HepG2 (cell line): ENCODE results near the gene RAB35. TPM values are rescaled to one million over a fixed set of nuclear protein-coding genes. Genes with fewer than 3 reads are reported as not detected.

Experiments
- BRD4 ChIP-seq: sonication (generic); formaldehyde crosslinking; IDR thresholded peaks from 2 replicates; pipeline ENCODE4 v1.4.0; 2020; ENCODE audit warnings: missing genetic modification reagents
- CBX1 ChIP-seq: IDR thresholded peaks from one replicate; pipeline ENCODE4 v1.6.1; 2016; ENCODE audit warnings: antibody characterized with exemption, low read depth
- EP300 ChIP-seq, 3 experiments: sonication (generic) in 1 of 3; formaldehyde crosslinking in 1 of 3; IDR thresholded peaks; 2 replicates each; pipeline versions ENCODE4 v1.5.1 to v1.6.1; 2011 to 2020; ENCODE audit warnings: low read depth in 2 of 3, low read length in 2 of 3, borderline replicate concordance in 1 of 3, improper control_type of control experiment in 1 of 3, mild to moderate bottlenecking in 1 of 3, missing genetic modification reagents in 1 of 3, moderate library complexity in 1 of 3
- HCFC1 ChIP-seq: fragments of 150-350 bp; IDR thresholded peaks from 2 replicates; pipeline ENCODE4 v1.6.1; 2014; ENCODE audit warnings: low read depth, low read length
- KDM5B ChIP-seq: sonication (generic); formaldehyde crosslinking; IDR thresholded peaks from 2 replicates; pipeline ENCODE4 v1.4.0; 2020; ENCODE audit warnings: missing genetic modification reagents, mild to moderate bottlenecking, borderline replicate concordance
- MXI1 ChIP-seq: IDR thresholded peaks from 3 replicates; pipeline ENCODE4 v1.6.1; 2012; ENCODE audit warnings: low read depth, low read length, inconsistent platforms, borderline replicate concordance
- NAIF1 ChIP-seq: sonication (generic); formaldehyde crosslinking; IDR thresholded peaks from 2 replicates; pipeline ENCODE4 v1.5.0; 2020; ENCODE audit warnings: mild to moderate bottlenecking, missing genetic modification reagents, borderline replicate concordance
- NFATC3 ChIP-seq: sonication (generic); formaldehyde crosslinking; IDR thresholded peaks from 2 replicates; pipeline ENCODE4 v1.5.1; 2020; ENCODE audit warnings: mild to moderate bottlenecking, missing genetic modification reagents
- NRL ChIP-seq: sonication (generic); formaldehyde crosslinking; IDR thresholded peaks from 2 replicates; pipeline ENCODE4 v1.5.0; 2020; ENCODE audit warnings: missing genetic modification reagents, mild to moderate bottlenecking, moderate library complexity, borderline replicate concordance
- PHF5A ChIP-seq: IDR thresholded peaks from one replicate; pipeline ENCODE4 v1.6.1; 2018; ENCODE audit warnings: low read depth, missing genetic modification reagents; ENCODE audit not compliant: unreplicated experiment
- PHF8 ChIP-seq: sonication (generic); formaldehyde crosslinking; IDR thresholded peaks from 2 replicates; pipeline ENCODE4 v1.5.0; 2020; ENCODE audit warnings: missing genetic modification reagents
- PPARG ChIP-seq: conservative IDR thresholded peaks from 2 replicates; pipeline ENCODE4 v1.6.1; 2016; ENCODE audit warnings: missing biosample characterization, missing genetic modification reagents
- RARA ChIP-seq: IDR thresholded peaks from 2 replicates; pipeline ENCODE4 v1.6.1; 2016; ENCODE audit warnings: missing genetic modification reagents, missing compliant biosample characterization
- SMAD1 ChIP-seq: sonication (generic); formaldehyde crosslinking; IDR thresholded peaks from 2 replicates; pipeline ENCODE4 v1.4.0; 2020; ENCODE audit warnings: missing genetic modification reagents, low read depth, mild to moderate bottlenecking, borderline replicate concordance
- TAF15 ChIP-seq: fragments of 200-400 bp; formaldehyde crosslinking; IDR thresholded peaks from one replicate; pipeline ENCODE4 v1.6.1; 2018; ENCODE audit warnings: mild to moderate bottlenecking, low read depth, low read length; ENCODE audit not compliant: poor library complexity, severe bottlenecking
- YEATS4 ChIP-seq: sonication (generic); formaldehyde crosslinking; IDR thresholded peaks from 2 replicates; pipeline ENCODE4 v1.4.0; 2020; ENCODE audit warnings: missing genetic modification reagents, borderline replicate concordance
- ZMYM4 ChIP-seq: sonication (generic); formaldehyde crosslinking; IDR thresholded peaks from 2 replicates; pipeline ENCODE4 v1.8.1; 2023; ENCODE audit warnings: mild to moderate bottlenecking, missing genetic modification reagents
- ZNF124 ChIP-seq: sonication (generic); formaldehyde crosslinking; IDR thresholded peaks from 2 replicates; pipeline ENCODE4 v1.4.0; 2020; ENCODE audit warnings: missing genetic modification reagents
- ZNF367 ChIP-seq: sonication (generic); formaldehyde crosslinking; IDR thresholded peaks from 2 replicates; pipeline ENCODE4 v1.4.0; 2020; ENCODE audit warnings: missing genetic modification reagents, borderline replicate concordance
- ZNF598 ChIP-seq: sonication (generic); formaldehyde crosslinking; IDR thresholded peaks from 2 replicates; pipeline ENCODE4 v1.5.1; 2020; ENCODE audit warnings: mild to moderate bottlenecking, missing genetic modification reagents, borderline replicate concordance
- ZNF768 ChIP-seq: sonication (generic); formaldehyde crosslinking; IDR thresholded peaks from 2 replicates; pipeline ENCODE4 v1.4.0; 2020; ENCODE audit warnings: missing genetic modification reagents
- ZNF777 ChIP-seq: sonication (generic); formaldehyde crosslinking; IDR thresholded peaks from 2 replicates; pipeline ENCODE4 v1.4.0; 2020; ENCODE audit warnings: missing genetic modification reagents
- ZSCAN29 ChIP-seq: sonication (generic); formaldehyde crosslinking; conservative IDR thresholded peaks from 2 replicates; pipeline ENCODE4 v1.4.0; 2020; ENCODE audit warnings: mild to moderate bottlenecking, missing genetic modification reagents
- polyA plus RNA-seq, 8 experiments: library from polyadenylated mRNA; depleted of rRNA in 3 of 8; stranded (reverse) in 7 of 8; unstranded in 1 of 8; fragments of >200 nt; fragmentation: Illumina TruSeq in 4 of 8; extraction: Trizol in 4 of 8; gene quantifications; 2 replicates each; pipeline versions ENCODE4 v1.2.1 to v1.2.3, GENCODE V29; 2011 to 2016; ENCODE audit warnings: low read depth in 4 of 8, missing spikeins in 1 of 8, mixed read lengths in 1 of 8; ENCODE audit not compliant: insufficient read depth in 1 of 8
- total RNA-seq, 5 experiments: library from RNA; depleted of rRNA; stranded (reverse); fragments of >200 nt; fragmentation: Illumina TruSeq; extraction: Trizol; gene quantifications; 2 replicates each; pipeline ENCODE4 v1.2.3, GENCODE V29; 2016; ENCODE audit warnings: low read depth in 1 of 5
- TF ChIP-seq, protein P1 (sequence below): sonication (generic); formaldehyde crosslinking; IDR thresholded peaks from 2 replicates; pipeline ENCODE4 v1.5.1; 2020; ENCODE audit warnings: mild to moderate bottlenecking, missing genetic modification reagents, moderate library complexity
- TF ChIP-seq, protein P2 (sequence below), 2 experiments: IDR thresholded peaks; 2 replicates each; pipeline ENCODE4 v1.6.1; 2011 to 2012; ENCODE audit warnings: low read length in 2 of 2, borderline replicate concordance in 1 of 2, low read depth in 1 of 2, mild to moderate bottlenecking in 1 of 2, moderate library complexity in 1 of 2

RAB35 gene
- total and polyA plus RNA-seq, 2 of the 13 experiments (the other 11 are each of a cell fraction or from before 2014, with no cell fraction given): 25.2 to 29.1 TPM

DNA sequence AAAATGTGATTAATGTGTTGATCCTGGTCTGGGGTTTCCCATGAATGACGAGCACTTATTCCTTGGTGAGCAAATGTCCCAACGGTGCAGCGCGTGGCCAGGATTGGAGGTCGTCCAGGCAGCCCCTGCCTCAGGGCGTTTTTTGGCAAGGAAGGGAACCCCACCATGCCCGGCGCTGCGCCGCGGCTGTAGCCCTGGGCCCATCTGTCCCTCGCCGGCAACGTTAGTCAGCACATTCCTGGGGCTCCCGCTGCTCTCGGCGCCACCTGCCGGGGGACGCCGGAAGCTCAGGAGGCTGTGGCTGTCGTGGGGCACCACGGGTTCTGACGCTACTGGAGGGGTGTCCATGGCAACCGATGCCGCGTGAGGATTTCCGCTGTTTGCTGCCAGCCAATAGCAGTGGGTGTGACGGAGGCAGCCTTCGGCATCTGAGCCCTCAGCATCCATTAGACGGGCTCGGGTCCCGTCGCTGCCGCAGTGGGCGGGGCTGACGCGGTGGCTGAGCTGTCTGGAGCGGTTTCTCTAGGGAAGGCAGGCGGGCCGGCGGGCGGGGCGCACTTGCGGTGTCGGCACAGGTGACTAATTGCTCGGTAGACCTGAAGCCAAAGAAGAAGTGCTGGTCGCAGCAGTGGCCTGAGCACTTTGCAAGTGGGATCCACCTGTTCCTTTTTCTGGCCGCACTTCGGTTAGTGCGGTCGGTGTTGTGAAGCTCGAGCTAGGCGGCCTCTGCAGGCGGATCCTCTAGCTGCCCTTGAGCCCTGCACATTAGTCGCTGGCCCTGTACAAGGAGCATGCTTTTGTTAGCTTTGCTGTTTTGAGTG is 29.5 kb downstream of the RAB35 start (continued):
- TF ChIP-seq, protein P1, sequence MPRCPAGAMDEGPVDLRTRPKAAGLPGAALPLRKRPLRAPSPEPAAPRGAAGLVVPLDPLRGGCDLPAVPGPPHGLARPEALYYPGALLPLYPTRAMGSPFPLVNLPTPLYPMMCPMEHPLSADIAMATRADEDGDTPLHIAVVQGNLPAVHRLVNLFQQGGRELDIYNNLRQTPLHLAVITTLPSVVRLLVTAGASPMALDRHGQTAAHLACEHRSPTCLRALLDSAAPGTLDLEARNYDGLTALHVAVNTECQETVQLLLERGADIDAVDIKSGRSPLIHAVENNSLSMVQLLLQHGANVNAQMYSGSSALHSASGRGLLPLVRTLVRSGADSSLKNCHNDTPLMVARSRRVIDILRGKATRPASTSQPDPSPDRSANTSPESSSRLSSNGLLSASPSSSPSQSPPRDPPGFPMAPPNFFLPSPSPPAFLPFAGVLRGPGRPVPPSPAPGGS (CRISPR knock-in tag): 0 out of 2 replicates have a peak, but pooled peaks have one; percentile 28
- TF ChIP-seq NAIF1 (peak; percentile 98), HCFC1 (peak; percentile 22; the same call in 1 of the 2 replicates), PPARG (CRISPR knock-in tag) (peak; percentile 74), CBX1 (peak; percentile 86), TAF15 (peak; percentile 91), NFATC3 (0 out of 2 replicates have a peak, but pooled peaks have one; percentile 80), ZNF598 (CRISPR knock-in tag) (peak; percentile 66; the same call in 1 of the 2 replicates), NRL (CRISPR knock-in tag) (peak; percentile 94), EP300 (IDR thresholded peaks at IDR 0.05; ENCODE audit: low read depth in 2 of 2, low read length in 2 of 2) (peak; percentile 41 to 70; a peak in 2 of 4 replicates), EP300 (CRISPR knock-in tag; IDR thresholded peaks at IDR 0.05; ENCODE audit: borderline replicate concordance) (peak; percentile 67; the same call in 1 of the 2 replicates), ZNF124 (CRISPR knock-in tag) (peak; percentile 62; the same call in 1 of the 2 replicates), ZSCAN29 (CRISPR knock-in tag) (peak; percentile 49; the same call in 1 of the 2 replicates), ZNF768 (CRISPR knock-in tag) (peak; percentile 68; the same call in 1 of the 2 replicates), ZNF777 (peak; percentile 86), PHF8 (peak; percentile 79), BRD4 (CRISPR knock-in tag) (0 out of 2 replicates have a peak, but pooled peaks have one; percentile 37), SMAD1 (CRISPR knock-in tag) (peak; percentile 87; the same call in 1 of the 2 replicates), YEATS4 (CRISPR knock-in tag) (peak; percentile 67; the same call in 1 of the 2 replicates), RARA (CRISPR knock-in tag) (peak; percentile 62), PHF5A (CRISPR knock-in tag) (no peak), MXI1 (peak; percentile 98; the same call in 2 of the 3 replicates), ZNF367 (CRISPR knock-in tag) (no peak), KDM5B (CRISPR knock-in tag) (peak; percentile 85; the same call in 1 of the 2 replicates), ZMYM4 (peak; percentile 87)
- TF ChIP-seq, protein P2, sequence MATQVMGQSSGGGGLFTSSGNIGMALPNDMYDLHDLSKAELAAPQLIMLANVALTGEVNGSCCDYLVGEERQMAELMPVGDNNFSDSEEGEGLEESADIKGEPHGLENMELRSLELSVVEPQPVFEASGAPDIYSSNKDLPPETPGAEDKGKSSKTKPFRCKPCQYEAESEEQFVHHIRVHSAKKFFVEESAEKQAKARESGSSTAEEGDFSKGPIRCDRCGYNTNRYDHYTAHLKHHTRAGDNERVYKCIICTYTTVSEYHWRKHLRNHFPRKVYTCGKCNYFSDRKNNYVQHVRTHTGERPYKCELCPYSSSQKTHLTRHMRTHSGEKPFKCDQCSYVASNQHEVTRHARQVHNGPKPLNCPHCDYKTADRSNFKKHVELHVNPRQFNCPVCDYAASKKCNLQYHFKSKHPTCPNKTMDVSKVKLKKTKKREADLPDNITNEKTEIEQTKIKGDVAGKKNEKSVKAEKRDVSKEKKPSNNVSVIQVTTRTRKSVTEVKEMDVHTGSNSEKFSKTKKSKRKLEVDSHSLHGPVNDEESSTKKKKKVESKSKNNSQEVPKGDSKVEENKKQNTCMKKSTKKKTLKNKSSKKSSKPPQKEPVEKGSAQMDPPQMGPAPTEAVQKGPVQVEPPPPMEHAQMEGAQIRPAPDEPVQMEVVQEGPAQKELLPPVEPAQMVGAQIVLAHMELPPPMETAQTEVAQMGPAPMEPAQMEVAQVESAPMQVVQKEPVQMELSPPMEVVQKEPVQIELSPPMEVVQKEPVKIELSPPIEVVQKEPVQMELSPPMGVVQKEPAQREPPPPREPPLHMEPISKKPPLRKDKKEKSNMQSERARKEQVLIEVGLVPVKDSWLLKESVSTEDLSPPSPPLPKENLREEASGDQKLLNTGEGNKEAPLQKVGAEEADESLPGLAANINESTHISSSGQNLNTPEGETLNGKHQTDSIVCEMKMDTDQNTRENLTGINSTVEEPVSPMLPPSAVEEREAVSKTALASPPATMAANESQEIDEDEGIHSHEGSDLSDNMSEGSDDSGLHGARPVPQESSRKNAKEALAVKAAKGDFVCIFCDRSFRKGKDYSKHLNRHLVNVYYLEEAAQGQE (IDR thresholded peaks at IDR 0.05; ENCODE audit: borderline replicate concordance in 1 of 2, low read depth in 1 of 2, low read length in 2 of 2): peak in 1 of 2 experiments; percentile 67; a peak in 2 of 4 replicates
